Stimulated activated CD4-positive, alpha-beta T cell treated with anti-CD3 and anti-CD28 coated beads, Interleukin-12 subunit alpha, Interleukin-12 subunit beta, amount 100 ng/mL, for 24 hours (primary cell): Measurements from ENCODE around the gene CLCN2.
"Not testable (repeated sequence)": the region's sequence is repeated elsewhere in the genome, so short reads cannot be mapped to it uniquely, and the experiment has no call there.

ENCODE experiments used
- DNase-seq, 2 experiments: peaks; one replicate each; pipeline ENCODE4 v3.0.0-alpha.2; 2020; ENCODE audit warnings: low read depth in 2 of 2

CLCN2 gene

GRCh38 chr3:184345317-184346144 is 15.9 kb downstream of the CLCN2 start:
- no peak for DNase-seq

DNA sequence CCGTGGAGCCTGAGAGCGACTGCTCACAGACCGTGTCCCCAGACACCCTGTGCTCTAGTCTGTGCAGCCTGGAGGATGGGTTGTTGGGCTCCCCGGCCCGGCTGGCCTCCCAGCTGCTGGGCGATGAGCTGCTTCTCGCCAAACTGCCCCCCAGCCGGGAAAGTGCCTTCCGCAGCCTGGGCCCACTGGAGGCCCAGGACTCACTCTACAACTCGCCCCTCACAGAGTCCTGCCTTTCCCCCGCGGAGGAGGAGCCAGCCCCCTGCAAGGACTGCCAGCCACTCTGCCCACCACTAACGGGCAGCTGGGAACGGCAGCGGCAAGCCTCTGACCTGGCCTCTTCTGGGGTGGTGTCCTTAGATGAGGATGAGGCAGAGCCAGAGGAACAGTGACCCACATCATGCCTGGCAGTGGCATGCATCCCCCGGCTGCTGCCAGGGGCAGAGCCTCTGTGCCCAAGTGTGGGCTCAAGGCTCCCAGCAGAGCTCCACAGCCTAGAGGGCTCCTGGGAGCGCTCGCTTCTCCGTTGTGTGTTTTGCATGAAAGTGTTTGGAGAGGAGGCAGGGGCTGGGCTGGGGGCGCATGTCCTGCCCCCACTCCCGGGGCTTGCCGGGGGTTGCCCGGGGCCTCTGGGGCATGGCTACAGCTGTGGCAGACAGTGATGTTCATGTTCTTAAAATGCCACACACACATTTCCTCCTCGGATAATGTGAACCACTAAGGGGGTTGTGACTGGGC is 16.7 kb downstream of the CLCN2 start:
- DNase-seq = no peak

DNA sequence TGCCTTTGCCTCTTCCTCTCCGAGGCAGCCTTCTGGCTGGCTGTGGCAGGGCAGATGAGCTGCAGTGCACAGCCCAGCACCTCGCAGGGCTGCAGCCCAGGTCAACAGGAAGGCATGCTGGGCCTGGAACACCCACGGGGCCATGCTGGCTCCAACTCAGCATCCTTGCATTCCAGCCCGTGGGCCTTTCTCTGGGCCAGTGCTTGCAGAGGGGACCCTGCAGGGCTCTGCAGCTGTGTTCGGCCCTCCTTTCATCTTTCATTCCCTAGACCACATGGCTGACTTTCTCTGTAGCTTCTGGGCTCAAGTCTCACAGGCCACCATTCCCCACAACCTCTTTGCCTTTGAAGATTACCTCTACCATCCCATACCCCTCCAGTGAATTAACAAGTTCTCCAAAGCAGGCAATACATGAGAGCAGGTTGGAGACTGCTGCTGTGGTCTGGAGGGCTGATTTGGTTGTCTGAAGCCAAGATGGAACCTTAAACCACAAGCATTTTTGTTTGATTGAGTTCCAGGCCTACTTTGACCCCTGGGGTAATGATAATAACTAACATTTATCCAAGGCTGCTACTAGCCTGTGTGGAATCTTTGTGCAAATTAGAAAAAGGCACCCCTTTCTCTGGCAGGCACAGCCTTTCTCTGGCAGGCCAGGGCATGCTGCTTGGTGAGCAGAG is 18.1 kb downstream of the CLCN2 start:
- DNase-seq = no peak

DNA sequence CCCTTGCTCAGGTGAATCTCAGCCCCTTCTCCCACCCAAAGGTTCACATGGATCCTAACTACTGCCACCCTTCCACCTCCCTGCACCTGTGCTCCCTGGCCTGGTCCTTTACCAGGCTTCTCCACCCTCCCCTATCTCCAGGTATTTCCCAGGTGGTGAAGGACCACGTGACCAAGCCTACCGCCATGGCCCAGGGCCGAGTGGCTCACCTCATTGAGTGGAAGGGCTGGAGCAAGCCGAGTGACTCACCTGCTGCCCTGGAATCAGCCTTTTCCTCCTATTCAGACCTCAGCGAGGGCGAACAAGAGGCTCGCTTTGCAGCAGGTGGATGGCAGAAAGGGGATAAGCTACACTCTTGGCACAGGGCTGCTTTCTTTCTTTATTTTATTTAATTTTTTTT is 19.5 kb downstream of the CLCN2 start:
- DNase-seq = no peak

DNA sequence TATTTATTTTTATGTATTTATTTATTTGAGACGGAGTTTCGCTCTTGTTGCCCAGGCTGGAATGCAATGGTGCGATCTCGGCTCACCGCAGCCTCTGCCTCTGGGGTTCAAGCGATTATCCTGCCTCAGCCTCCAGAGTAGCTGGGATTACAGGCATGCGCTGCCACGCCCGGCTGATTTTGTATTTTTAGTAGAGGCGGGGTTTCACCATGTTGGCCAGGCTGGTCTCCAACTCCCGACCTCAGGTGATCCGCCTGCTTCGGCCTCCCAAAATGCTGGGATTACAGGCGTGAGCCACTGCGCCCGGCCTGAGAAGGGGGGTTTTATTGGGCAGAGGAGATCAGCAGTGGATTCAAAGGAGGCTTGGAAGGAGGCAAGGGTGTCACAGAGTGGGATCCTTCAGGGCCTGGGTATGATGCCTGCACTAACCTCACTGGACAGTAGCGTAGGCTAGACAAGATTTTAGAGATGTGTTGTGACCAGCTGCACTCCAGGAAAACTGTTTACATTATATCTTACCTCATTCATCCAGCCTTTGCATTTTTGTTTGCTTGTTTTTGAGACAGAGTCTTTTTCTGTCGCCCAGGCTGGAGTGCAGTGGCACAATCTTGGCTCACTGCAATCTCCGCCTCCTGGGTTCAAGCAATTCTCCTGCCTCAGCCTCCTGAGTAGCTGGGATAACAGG is 21.8 kb downstream of the CLCN2 start:
- not testable (repeated sequence) for DNase-seq

GRCh38 chr3:184339001-184339400 is 22.4 kb downstream of the CLCN2 start:
- DNase-seq = no peak

- DNase-seq = no peak
These were observed 22.9 kb downstream of the CLCN2 start for GRCh38 chr3:184338511-184338945.

DNA sequence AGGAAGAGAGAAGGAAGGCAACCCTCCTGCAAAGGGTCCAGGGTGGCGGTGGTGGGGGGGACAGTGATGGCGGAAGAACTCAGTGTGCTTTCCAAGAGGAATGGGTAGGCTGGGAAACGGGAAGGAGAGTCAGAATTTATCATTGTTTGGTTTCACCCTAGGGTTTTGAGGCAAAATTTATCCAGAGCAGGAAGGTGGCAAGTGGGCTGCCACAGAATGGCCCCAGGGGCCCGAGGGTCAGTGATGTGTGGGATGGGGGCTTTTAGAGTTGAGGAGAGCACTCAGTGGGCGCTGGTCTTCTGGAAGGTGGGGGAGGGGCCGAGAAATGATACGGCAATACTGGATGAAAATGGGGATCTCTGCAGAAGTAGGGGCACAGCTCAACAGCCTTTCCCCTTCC is 23.4 kb downstream of the CLCN2 start:
- DNase-seq = no peak

- DNase-seq = no peak
These were observed 24.0 kb downstream of the CLCN2 start, which contains the start of gene FAM131A for GRCh38 chr3:184337399-184337714. Gene FAM131A (plus strand): TSS chr3:184337600. CDS start chr3:184337631, 31 bp downstream.

DNA sequence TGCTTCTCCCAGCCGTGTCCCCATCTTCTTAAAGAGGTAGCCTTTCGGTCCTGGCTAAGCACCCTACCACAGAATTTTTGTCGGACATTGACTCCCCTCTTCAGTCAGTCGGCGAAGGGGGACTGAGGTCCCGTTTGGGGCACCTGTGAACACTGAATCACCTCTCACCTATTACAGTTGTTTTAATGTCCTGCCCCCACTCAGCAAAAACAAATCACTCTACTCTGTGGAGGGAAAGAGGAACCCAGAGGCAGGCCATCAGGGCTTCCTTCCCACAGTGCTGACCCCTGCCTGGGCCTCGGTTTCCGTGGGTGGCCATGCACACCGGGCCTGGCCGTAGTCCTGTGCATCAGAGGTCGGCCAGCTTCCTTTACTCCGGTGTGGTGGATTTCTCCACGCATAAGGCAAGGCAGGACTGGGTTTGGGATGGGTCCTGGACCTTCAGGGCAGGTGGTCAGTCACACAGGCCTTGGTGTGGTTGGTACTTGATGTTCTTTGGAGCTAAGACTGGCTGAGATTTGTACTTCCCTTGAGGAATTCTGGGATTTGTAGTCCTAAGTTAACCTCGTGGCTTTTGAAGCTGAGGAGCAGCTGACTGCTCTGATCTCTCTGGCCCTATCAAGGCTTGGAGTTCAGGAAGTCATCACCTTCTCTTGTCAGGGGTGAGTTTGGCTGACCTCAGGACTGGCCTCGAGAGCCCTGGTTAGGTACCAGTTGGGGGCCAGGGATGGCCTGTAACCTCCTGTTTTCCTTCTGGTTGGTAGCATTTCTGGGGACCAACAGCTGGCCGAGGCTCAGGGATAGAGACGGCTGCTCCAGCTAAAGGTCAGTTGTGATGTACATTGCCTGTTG is 24.6 kb downstream of the CLCN2 start:
- DNase-seq = no peak

GRCh38 chr3:184335661-184336546 is 25.5 kb downstream of the CLCN2 start:
- DNase-seq = peak; percentile 77 to 84

GRCh38 chr3:184335291-184335660 is 26.1 kb downstream of the CLCN2 start:
- no peak for DNase-seq

DNA sequence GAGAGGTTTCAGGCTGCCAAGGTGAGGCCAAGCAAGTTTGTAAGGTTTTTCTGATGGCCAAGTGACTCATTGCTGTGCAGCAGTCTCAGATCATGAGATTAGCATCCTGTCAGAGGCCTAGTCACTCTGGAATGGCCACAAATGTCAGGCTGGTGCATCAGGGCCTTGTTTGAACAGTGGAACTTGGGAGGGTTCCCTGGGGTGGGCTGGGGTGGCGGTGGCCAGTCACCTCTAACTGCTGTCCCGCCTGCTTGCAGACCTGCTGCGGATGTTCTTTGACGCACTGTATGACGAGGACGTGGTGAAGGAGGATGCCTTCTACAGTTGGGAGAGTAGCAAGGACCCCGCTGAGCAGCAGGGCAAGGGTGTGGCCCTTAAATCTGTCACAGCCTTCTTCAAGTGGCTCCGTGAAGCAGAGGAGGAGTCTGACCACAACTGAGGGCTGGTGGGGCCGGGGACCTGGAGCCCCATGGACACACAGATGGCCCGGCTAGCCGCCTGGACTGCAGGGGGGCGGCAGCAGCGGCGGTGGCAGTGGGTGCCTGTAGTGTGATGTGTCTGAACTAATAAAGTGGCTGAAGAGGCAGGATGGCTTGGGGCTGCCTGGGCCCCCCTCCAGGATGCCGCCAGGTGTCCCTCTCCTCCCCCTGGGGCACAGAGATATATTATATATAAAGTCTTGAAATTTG is 26.8 kb downstream of the CLCN2 start:
- no peak for DNase-seq

DNA sequence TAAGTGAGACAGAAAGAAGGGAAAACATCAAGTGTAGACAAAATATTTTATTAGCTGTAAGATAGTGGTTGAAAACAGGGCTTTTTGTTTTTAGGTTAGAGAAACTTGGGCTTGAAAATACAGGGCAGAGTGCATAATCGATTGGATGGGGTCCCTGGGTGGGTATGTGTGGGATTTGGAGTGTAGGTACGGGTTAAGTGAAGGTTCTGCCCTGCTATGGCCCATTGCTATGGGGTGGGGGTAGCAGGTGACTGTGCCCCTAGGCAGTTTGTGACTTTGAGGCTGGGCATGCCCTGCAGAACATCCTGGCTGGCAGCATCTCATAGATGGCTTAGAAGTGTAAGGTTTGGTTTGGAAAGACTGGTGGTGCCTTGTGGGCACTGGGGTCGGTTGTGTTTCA is 27.7 kb downstream of the CLCN2 start:
- DNase-seq = no peak

- DNase-seq = no peak
These were observed 28.2 kb downstream of the CLCN2 start for GRCh38 chr3:184333190-184333589.

DNA sequence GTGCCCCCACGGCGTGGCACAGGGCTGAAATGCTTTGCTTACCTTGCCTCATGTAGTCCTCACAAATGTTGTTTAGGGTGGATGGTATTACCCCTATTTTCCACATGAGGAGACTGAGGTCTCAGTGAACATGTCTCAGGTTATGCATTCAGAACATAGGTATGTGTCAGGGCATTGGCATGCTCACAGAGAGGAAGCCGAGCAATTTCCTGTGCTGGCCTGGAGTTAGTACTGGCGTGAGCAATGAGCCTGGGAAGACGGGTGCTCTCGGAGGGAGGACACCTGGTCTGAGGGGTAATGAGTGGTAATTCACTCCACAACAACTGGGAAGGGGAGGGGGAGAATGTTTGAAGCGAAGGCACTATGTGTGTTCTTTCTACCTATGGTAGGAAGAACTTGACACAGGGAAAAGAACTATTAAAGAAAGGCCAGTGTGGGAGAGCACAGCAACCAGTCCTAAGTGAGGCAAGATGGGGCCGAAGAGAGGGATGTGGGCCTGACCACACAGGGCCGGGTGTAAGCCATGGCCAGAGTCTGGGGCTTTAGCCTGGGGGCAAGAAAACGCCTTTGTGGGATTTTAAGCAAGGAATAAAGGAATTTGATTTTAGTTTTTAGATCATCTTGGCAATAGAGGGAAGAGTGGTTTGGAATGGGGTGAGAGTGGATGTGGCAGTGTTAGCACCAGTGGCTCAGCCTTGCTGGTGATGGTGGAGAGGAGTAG is 28.9 kb downstream of the CLCN2 start:
- no peak for DNase-seq

DNA sequence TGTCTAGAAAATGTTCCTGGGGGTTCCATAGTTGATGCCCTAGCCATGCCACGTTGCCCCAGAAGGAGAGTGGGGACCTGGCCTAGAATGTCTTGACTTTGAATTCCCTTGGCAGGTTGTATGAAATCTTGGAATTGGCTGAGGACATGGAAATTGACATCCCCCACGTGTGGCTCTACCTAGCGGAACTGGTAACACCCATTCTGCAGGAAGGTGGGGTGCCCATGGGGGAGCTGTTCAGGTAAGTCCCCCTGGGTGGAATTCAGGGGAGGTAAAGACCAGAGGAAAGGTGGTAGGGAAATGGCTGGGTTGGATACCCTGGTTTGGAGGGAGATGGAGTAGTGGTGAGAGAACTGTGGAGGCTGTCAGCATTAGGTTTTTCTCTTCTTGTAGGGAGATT is 32.9 kb downstream of the CLCN2 start:
- no peak for DNase-seq

DNA sequence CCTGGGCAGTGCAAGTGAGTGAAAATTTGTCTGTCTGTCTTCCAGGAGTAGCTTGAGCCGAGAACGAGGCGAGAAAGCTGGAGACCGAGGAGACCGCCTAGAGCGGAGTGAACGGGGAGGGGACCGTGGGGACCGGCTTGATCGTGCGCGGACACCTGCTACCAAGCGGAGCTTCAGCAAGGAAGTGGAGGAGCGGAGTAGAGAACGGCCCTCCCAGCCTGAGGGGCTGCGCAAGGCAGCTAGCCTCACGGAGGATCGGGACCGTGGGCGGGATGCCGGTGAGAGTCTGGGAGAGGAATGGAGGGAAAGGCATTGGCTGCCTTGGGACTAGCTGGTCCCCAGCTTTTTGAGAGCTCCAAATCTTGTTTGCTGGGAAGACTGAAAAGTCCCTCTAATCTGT is 34.2 kb downstream of the CLCN2 start:
- DNase-seq = no peak
